ENCODE data around the gene ZNF415.
"Not testable (repeated sequence)": the region's sequence is repeated elsewhere in the genome, so short reads cannot be mapped to it uniquely, and the experiment has no call there.

Gene ZNF415

GRCh38 chr19:53132141-53132991, at the start of gene ZNF415:
Gene ZNF415 (minus strand): TSS chr19:53132910. CDS start chr19:53122676, 10,234 bp downstream.
- DNase-seq (ENCODE audit: low read depth, low spot score) = peak; percentile 42

- no peak for DNase-seq (ENCODE audit: low read depth, low spot score)
Observed at GRCh38 chr19:53182202-53182601, 49.5 kb upstream of the ZNF415 start.

- DNase-seq (ENCODE audit: low read depth, low spot score) = no peak
Observed at GRCh38 chr19:53177986-53178385, 45.3 kb upstream of the ZNF415 start.

- no peak for DNase-seq (ENCODE audit: low read depth, low spot score)
Observed at GRCh38 chr19:53172889-53173288, 40.2 kb upstream of the ZNF415 start.

- no peak for DNase-seq (ENCODE audit: low read depth, low spot score)
Observed at GRCh38 chr19:53165691-53166091, 33.0 kb upstream of the ZNF415 start.

GRCh38 chr19:53161123-53161522, 28.4 kb upstream of the ZNF415 start:
- DNase-seq (ENCODE audit: low read depth, low spot score) = no peak

- DNase-seq (ENCODE audit: low read depth, low spot score) = no peak
Observed at GRCh38 chr19:53160350-53160749, 27.6 kb upstream of the ZNF415 start.

- no peak for DNase-seq (ENCODE audit: low read depth, low spot score)
Observed at GRCh38 chr19:53158119-53158656, 25.5 kb upstream of the ZNF415 start.

GRCh38 chr19:53157626-53158025, 24.9 kb upstream of the ZNF415 start:
- no peak for DNase-seq (ENCODE audit: low read depth, low spot score)

GRCh38 chr19:53156850-53157249, 24.1 kb upstream of the ZNF415 start:
- DNase-seq (ENCODE audit: low read depth, low spot score) = no peak

- no peak for DNase-seq (ENCODE audit: low read depth, low spot score)
Observed at GRCh38 chr19:53147645-53148044, 14.9 kb upstream of the ZNF415 start.

GRCh38 chr19:53140351-53140750, 7.6 kb upstream of the ZNF415 start:
- no peak for DNase-seq (ENCODE audit: low read depth, low spot score)

- DNase-seq (ENCODE audit: low read depth, low spot score) = no peak
Observed at GRCh38 chr19:53136432-53136831, 3.7 kb upstream of the ZNF415 start.

GRCh38 chr19:53131727-53132126, 983 bp downstream of the ZNF415 start:
- DNase-seq (ENCODE audit: low read depth, low spot score) = no peak

- DNase-seq (ENCODE audit: low read depth, low spot score) = no peak
Observed at GRCh38 chr19:53131085-53131590, 1.6 kb downstream of the ZNF415 start.

GRCh38 chr19:53130506-53130905, 2.2 kb downstream of the ZNF415 start:
- no peak for DNase-seq (ENCODE audit: low read depth, low spot score)

GRCh38 chr19:53126733-53127526, 5.8 kb downstream of the ZNF415 start:
- DNase-seq (ENCODE audit: low read depth, low spot score) = not testable (repeated sequence)

- no peak for DNase-seq (ENCODE audit: low read depth, low spot score)
Observed at GRCh38 chr19:53123400-53123799, 9.3 kb downstream of the ZNF415 start.

- no peak for DNase-seq (ENCODE audit: low read depth, low spot score)
Observed at GRCh38 chr19:53112286-53112685, 20.4 kb downstream of the ZNF415 start.

- no peak for DNase-seq (ENCODE audit: low read depth, low spot score)
Observed at GRCh38 chr19:53109527-53109926, 23.2 kb downstream of the ZNF415 start.

- peak; percentile 81 for DNase-seq (ENCODE audit: low read depth, low spot score)
Observed at GRCh38 chr19:53103234-53104203, 29.2 kb downstream of the ZNF415 start, which contains the start of gene ZNF160. Gene ZNF160 (minus strand): TSS chr19:53103422. CDS start chr19:53086276, 17,146 bp downstream.

Measured in iPS DF 19.7 (cell line).